Activated naive CD8-positive, alpha-beta T cell treated with anti-CD3 and anti-CD28 coated beads, Interleukin-2, amount 10 ng/mL, durations not matched to agents 7 days and 5 days (primary cell): ENCODE data around the gene GFOD1. TPM values are rescaled to one million over a fixed set of nuclear protein-coding genes. Genes with fewer than 3 reads are reported as not detected.

Experiments
- ATAC-seq: fragments of 150-1000 bp; cut with Tn5 transposase; one replicate; pipeline ENCODE4 v1.10.0; 2021; ENCODE audit warnings: low read depth, moderate library complexity
- POLR2A ChIA-PET: fragments of 350-600 bp; sonication (Branson Sonifier 250); formaldehyde crosslinking; loops from one replicate; lab custom pipeline; 2021; ENCODE audit warnings: antibody characterized with exemption; lab: Charles Lee
- DNase-seq: peaks from one replicate; pipeline ENCODE4 v3.0.0; 2021
- H3K27ac Mint-ChIP-seq: one replicate; pipeline ENCODE4 v1.8.0; 2022; ENCODE audit warnings: mild to moderate bottlenecking, mixed read lengths
- H3K27me3 Mint-ChIP-seq: one replicate; pipeline ENCODE4 v1.8.0; 2022; ENCODE audit warnings: mild to moderate bottlenecking, moderate library complexity, mixed read lengths
- H3K36me3 Mint-ChIP-seq: one replicate; pipeline ENCODE4 v1.8.0; 2021; ENCODE audit warnings: mild to moderate bottlenecking, mixed read lengths
- H3K4me1 Mint-ChIP-seq: one replicate; pipeline ENCODE4 v1.8.0; 2021; ENCODE audit warnings: mixed read lengths
- H3K4me3 Mint-ChIP-seq: one replicate; pipeline ENCODE4 v1.8.0; 2022; ENCODE audit warnings: mild to moderate bottlenecking, moderate library complexity, mixed read lengths
- H3K9me3 Mint-ChIP-seq: one replicate; pipeline ENCODE4 v1.8.0; 2021; ENCODE audit warnings: mixed read lengths
- total RNA-seq, 2 experiments: library from RNA; stranded (reverse); gene quantifications; one replicate each; pipeline ENCODE4 v1.2.3, GENCODE V29; 2021

GFOD1 gene
- total RNA-seq, 2 experiments from 2014 or later: 5.2 to 5.9 TPM

DNA sequence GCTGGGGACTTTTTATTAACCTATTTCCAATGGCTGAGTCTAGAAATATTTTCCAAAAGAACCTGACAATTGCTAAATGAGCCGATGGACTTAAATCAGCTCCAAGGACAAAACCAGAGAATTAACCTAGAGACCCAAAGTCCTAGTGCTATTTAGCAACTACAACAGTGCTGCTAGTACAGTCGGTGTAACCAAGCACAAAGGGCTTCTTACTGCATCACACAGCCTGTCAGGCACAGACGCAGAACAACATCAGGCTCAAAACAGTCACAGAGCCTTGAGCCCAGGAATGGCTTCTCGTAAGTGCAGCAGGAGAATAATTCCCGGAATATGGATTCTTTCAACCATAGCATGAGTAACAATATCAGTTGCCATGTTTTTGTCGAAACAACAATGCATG, 70.0 kb downstream of the GFOD1 start:
- Mint-ChIP-seq H3K27me3 (peaks cover 2% of the 10 kb centered on the region), H3K27ac (no peak overlapping the region), H3K4me3 (no peak overlapping the region), H3K4me1 (peaks cover 18% of the 10 kb centered on the region), H3K9me3 (peaks cover 4% of the 10 kb centered on the region), H3K36me3 (peaks cover 8% of the 10 kb centered on the region)
- no peak for ATAC-seq
- POLR2A ChIA-PET: no interaction called here
- no peak for DNase-seq

DNA sequence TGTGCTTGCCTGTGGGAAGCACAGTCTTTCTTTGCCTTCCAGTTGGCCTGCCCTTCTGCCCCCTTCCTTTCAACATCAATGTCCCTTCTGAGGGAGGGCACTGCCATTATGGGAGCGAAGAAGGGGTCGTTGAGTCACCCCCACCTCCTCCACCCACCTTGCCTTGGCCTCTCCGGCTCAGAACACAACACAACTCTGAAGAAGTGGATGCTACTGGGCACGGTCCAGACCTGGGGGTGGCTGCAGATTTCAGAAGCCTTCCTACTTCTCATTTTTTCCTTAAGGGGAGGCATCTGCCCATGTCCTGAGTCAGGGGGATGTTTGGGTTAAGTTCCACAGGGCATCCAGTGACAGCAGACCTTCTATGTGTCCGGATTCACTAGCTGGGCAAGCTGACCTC, 72.1 kb downstream of the GFOD1 start:
- no peak overlapping the region for H3K27ac Mint-ChIP-seq
- ATAC-seq (no peak), DNase-seq (no peak)
- H3K4me3 Mint-ChIP-seq: no peak overlapping the region
- H3K9me3 Mint-ChIP-seq: peaks cover 4% of the 10 kb centered on the region
- H3K27me3 Mint-ChIP-seq: peaks cover 2% of the 10 kb centered on the region
- H3K36me3 Mint-ChIP-seq: peaks cover 8% of the 10 kb centered on the region
- POLR2A ChIA-PET: interaction anchor here (0.9 kb wide), 1 partner anchor 160 kb away, joined by 3 read pairs; the partner anchor contains the start of gene SIRT5
- peaks cover 13% of the 10 kb centered on the region for H3K4me1 Mint-ChIP-seq

DNA sequence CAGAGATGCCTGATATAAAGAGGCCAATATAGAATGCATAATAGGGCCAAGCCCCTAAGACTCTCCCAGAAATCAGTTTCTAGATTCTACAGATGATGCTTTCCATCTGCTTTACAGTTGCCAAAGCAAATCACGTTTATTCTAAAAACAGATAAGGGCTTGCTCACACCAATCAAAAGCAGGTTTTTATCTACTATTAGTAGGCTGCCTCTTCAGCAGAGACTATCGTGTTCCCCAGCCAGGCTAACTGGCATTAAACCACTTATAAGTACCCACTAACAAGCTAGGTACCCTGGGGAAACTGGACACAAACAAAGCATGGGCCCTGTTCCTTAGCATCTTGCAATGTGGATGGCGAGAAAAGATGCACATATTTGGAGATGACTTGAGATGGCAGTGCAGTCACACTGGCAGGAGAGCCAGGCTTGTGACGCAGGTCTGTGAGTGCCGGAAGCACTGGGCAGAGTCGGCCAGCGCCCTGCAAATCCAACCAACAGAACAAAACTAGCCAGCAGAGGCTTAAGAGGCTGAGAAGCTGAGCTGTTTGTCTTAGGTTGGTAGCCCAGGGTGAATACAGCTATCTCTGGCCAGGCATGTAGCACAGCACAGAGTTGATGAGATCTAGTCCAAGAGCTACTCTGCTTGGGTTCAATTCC, 73.4 kb downstream of the GFOD1 start:
- Mint-ChIP-seq H3K27ac (no peak overlapping the region), H3K4me3 (no peak overlapping the region), H3K4me1 (peaks cover 6% of the 10 kb centered on the region), H3K9me3 (peaks cover 4% of the 10 kb centered on the region), H3K27me3 (no peaks in the 10 kb centered on the region), H3K36me3 (peaks cover 5% of the 10 kb centered on the region)
- DNase-seq (no peak), ATAC-seq (peak; percentile 65)
- POLR2A ChIA-PET: interaction anchor here (0.9 kb wide), 1 partner anchor 161 kb away, joined by 3 read pairs; the partner anchor contains the start of gene SIRT5

DNA sequence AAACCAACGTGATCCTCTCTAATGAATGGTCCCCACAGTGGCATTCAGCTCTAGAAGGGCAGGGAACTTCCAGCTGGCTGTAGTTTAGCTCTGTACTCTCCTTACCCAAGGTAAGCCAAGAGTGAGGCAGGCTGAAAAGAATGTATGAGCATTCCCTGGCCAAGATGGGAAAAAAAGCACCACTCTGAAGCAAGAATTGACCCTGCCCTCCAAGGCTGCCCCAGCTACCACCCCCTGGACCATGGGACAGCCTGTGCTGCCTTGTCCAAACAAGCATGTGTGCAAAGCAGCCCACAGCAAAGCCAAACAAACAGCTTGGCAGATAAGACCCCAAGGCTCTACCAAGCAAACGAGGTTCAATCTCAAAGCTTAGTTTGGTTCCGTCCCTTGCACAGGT, 73.9 kb downstream of the GFOD1 start:
- ATAC-seq (no peak), DNase-seq (no peak)
- peaks cover 6% of the 10 kb centered on the region for H3K4me1 Mint-ChIP-seq
- H3K36me3 Mint-ChIP-seq: peaks cover 5% of the 10 kb centered on the region
- no peak overlapping the region for H3K27ac Mint-ChIP-seq
- no peak overlapping the region for H3K4me3 Mint-ChIP-seq
- POLR2A ChIA-PET: no interaction called here
- peaks cover 4% of the 10 kb centered on the region for H3K9me3 Mint-ChIP-seq
- no peaks in the 10 kb centered on the region for H3K27me3 Mint-ChIP-seq

DNA sequence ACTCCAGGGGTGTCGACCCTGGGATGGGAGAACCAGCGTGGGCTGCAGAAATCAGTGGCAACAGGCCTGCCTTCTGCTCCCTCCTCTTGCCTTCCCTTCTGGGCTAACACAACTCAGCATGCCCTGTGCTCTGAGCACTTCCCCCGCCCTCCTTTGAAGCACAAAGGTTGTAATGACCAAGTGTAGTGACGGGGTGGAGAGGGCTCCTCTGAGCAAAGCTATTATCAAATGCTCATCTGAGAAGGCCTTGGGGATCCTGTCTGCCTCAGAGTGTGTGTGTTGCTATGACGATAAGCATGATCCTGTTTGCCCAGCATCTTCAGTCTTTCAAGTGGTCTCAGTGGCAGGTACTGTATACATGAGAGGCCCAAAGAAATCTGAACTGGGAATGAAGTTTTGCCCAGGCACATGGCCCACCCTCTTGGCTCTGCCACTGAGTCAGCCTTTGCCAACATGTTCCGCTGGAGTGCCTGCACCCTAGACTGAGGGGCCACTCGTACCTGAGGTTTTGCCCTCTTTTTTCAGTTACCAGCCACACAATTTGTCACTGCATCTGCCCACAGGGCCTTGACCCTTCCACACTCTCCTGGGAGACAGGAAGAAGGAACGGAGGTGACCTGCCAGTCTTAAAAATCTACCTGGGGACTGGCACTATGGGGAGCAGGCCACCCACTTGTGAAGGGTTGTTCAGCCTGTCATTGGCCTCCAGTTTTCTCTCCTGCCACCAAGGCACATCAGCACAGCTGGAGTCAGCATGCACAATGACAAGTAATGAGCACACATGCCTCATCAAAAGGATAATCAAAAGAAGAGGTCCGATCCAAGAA, 74.5 kb downstream of the GFOD1 start:
- POLR2A ChIA-PET: no interaction called here
- Mint-ChIP-seq H3K4me1 (peaks cover 6% of the 10 kb centered on the region), H3K4me3 (no peak overlapping the region), H3K27ac (no peak overlapping the region), H3K9me3 (peaks cover 4% of the 10 kb centered on the region), H3K36me3 (peaks cover 5% of the 10 kb centered on the region), H3K27me3 (no peaks in the 10 kb centered on the region)
- DNase-seq: no peak
- ATAC-seq: no peak

DNA sequence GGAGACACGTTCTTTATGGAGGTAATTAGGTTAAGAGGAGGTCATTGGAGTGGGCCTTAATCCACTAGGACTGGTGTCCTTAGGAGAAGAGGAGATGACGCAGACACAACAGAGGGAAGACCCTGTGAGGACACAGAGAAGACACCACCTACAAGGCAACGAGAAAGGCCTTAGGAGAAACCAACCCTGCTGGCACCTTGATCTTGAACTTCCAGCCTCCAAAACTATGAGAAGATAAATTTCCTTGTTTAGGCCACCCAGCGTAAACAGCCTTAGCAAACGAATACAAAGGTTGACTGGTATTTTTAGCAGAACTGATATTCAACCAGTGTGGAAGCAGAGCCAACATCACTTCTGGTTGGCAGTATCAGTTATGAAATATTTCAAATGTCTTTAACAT, 75.2 kb downstream of the GFOD1 start:
- no peak for DNase-seq
- no peak for ATAC-seq
- Mint-ChIP-seq H3K36me3 (peaks cover 5% of the 10 kb centered on the region), H3K9me3 (peaks cover 4% of the 10 kb centered on the region), H3K27ac (no peak overlapping the region), H3K4me1 (peaks cover 6% of the 10 kb centered on the region), H3K4me3 (no peak overlapping the region), H3K27me3 (no peaks in the 10 kb centered on the region)
- POLR2A ChIA-PET: no interaction called here

DNA sequence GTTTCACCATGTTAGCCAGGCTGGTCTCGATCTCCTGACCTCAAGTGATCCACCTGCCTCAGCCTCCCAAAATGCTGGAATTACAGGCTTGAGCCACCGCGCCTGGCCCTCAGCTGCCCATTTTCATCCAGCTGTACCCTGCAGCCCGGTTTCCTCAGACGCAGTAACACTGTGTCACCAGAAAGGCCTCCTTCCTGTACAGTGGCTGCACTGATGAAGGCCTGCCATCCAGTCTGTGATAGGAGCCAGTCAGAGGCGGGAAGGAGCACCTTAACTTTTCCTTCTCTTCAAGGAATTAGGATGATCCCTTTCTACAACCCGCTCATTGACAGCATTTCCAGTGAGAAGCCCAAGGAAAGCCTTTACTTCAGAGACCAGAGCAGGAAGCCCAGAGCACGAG, 75.9 kb downstream of the GFOD1 start:
- POLR2A ChIA-PET: no interaction called here
- peaks cover 5% of the 10 kb centered on the region for H3K36me3 Mint-ChIP-seq
- H3K27ac Mint-ChIP-seq: no peak overlapping the region
- no peaks in the 10 kb centered on the region for H3K27me3 Mint-ChIP-seq
- peaks cover 6% of the 10 kb centered on the region for H3K4me1 Mint-ChIP-seq
- H3K4me3 Mint-ChIP-seq: no peak overlapping the region
- ATAC-seq (no peak), DNase-seq (no peak)
- peaks cover 4% of the 10 kb centered on the region for H3K9me3 Mint-ChIP-seq

DNA sequence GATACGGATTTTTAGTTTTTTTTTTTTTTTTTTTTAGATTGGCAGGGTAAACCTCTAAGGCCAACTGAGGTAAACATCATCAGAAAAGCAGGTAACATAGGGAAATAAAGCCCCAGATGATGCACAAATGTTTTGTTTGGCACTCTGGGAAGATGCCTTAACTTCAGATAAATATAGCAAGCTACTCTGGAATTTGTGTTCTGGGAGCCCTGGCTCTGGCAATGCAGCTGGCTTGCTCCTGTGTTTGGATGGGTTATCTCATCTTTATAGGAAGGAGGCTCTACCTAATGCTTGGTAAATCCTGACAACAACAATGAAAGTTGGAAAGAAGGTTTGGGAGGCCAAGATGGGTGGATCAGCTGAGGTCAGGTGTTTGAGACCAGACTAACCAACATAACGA, 77.4 kb downstream of the GFOD1 start:
- peaks cover 6% of the 10 kb centered on the region for H3K4me1 Mint-ChIP-seq
- no peak overlapping the region for H3K27ac Mint-ChIP-seq
- ATAC-seq: no peak
- POLR2A ChIA-PET: interaction anchor here (0.5 kb wide), 1 partner anchor 72 kb away, joined by 4 read pairs; no protein-coding TSS in a partner anchor
- H3K36me3 Mint-ChIP-seq: peaks cover 3% of the 10 kb centered on the region
- H3K9me3 Mint-ChIP-seq: no peaks in the 10 kb centered on the region
- no peak for DNase-seq
- no peaks in the 10 kb centered on the region for H3K27me3 Mint-ChIP-seq
- H3K4me3 Mint-ChIP-seq: no peak overlapping the region

DNA sequence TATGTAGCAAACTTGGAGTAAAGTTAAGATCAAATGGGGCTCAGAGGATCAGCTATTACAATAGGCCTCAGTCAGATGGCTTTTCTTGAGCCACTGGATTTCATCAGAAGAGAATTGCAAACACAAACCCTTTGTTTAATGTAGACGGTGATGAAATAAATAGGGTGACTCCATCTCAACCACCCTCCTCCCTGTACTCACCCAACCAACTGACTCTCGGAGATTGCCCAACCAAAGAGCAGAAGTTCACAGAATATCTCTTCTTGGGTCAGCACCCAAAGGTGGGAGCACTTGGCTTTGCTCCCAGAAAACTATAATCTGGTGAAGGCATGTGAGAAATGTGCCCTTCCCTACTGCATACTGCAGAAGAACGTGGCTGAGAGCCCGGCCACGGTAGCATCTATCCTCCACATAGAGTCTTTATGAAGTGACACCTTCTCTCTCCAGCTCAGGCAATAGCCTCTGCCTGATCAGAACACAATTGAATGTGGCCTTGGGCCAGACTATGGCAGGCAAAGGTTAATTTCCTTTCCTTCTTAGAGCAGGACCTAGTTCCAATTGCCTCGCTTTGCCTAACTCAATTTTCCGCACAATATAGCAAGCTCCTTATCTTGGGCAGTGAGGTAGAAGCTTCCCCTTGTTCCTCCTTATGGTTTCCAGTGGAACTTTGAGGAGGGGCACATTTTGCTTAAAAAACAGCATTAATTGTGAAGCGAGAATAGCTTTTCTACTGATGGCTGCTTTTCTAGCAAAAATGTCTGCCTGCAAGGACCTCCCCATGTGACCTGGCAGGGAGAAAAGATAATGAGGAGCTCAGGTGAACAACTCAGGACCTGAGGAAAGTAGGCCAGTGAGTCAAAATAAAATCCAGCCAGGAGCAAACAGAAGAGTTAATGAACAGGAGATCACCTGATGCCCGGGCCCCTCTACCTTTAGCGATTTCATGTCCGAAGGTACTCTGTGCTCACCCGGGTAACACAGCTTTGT, 79.4 kb downstream of the GFOD1 start:
- no peak for DNase-seq
- POLR2A ChIA-PET: no interaction called here
- Mint-ChIP-seq H3K4me3 (no peak overlapping the region), H3K27ac (no peak overlapping the region), H3K36me3 (peaks cover 3% of the 10 kb centered on the region), H3K9me3 (no peaks in the 10 kb centered on the region), H3K27me3 (no peaks in the 10 kb centered on the region), H3K4me1 (peaks cover 9% of the 10 kb centered on the region)
- no peak for ATAC-seq

DNA sequence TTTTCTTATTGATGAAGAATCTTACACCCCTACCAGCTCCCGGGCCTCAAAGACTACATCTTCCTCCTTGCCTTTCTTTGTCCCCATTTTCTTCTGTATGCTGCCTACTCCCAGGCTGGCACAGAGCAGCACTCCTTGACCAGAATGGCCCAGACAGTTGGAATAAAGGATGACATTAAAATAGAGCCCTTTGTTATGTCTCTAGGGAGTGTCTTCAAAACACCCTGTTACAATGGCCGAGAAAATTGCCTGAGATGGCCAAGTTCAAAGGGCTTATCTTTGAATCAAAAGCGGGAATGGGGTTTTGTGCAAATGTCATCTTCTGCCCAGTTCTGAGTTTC, 80.1 kb downstream of the GFOD1 start:
- DNase-seq (no peak), ATAC-seq (no peak)
- peaks cover 3% of the 10 kb centered on the region for H3K36me3 Mint-ChIP-seq
- H3K4me3 Mint-ChIP-seq: no peak overlapping the region
- H3K27ac Mint-ChIP-seq: no peak overlapping the region
- no peaks in the 10 kb centered on the region for H3K27me3 Mint-ChIP-seq
- H3K9me3 Mint-ChIP-seq: no peaks in the 10 kb centered on the region
- POLR2A ChIA-PET: no interaction called here
- H3K4me1 Mint-ChIP-seq: peaks cover 6% of the 10 kb centered on the region

DNA sequence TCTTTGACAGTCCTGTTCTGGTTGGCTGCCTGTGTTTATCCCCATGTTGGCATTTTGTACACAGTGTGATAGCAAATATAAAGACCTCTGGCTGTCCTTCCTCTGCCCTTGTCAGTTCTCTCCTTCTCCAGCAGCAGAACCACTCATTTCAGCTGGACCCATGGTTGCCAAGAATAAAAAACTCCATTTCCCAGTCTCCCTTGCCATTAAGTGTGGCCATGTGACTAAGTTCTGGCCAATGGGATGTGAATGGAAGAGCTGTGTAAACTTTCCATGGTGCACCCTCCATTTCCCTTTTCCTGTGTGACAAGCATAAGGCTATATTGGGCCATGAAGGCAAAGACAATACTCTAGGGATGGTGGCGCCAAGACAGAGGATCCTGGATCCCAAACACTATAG, 80.6 kb downstream of the GFOD1 start:
- Mint-ChIP-seq H3K27ac (no peak overlapping the region), H3K4me3 (no peak overlapping the region), H3K4me1 (peaks cover 6% of the 10 kb centered on the region), H3K27me3 (no peaks in the 10 kb centered on the region), H3K9me3 (no peaks in the 10 kb centered on the region), H3K36me3 (peaks cover 3% of the 10 kb centered on the region)
- POLR2A ChIA-PET: no interaction called here
- ATAC-seq (no peak), DNase-seq (no peak)

DNA sequence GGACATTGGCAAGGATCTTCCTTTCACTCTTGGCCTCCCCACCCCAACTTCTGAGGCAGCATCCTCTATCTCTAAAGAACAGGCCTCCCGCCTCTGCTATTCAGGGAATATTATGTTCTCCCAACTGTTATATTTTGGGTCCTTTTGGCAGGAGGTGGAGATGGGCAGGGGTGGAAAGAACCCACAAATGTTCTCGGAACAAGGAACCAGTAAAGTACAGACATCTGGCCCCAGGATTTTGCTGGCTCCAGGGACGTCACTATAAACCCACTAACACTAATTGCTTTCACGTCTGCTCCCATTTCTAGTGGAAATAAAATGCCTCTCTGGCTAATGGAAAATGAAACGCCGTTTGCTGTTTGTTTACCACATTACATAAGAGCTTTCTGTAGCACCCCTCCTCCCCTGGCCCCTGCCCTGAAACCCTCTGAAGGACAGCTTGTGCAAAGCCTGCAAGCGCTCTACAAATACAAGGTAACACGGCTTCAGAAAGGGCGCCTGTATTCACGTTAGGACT, 81.4 kb downstream of the GFOD1 start:
- peaks cover 3% of the 10 kb centered on the region for H3K36me3 Mint-ChIP-seq
- H3K4me3 Mint-ChIP-seq: no peak overlapping the region
- no peaks in the 10 kb centered on the region for H3K27me3 Mint-ChIP-seq
- ATAC-seq (no peak), DNase-seq (no peak)
- H3K9me3 Mint-ChIP-seq: no peaks in the 10 kb centered on the region
- H3K4me1 Mint-ChIP-seq: peaks cover 6% of the 10 kb centered on the region
- H3K27ac Mint-ChIP-seq: no peak overlapping the region
- POLR2A ChIA-PET: no interaction called here

DNA sequence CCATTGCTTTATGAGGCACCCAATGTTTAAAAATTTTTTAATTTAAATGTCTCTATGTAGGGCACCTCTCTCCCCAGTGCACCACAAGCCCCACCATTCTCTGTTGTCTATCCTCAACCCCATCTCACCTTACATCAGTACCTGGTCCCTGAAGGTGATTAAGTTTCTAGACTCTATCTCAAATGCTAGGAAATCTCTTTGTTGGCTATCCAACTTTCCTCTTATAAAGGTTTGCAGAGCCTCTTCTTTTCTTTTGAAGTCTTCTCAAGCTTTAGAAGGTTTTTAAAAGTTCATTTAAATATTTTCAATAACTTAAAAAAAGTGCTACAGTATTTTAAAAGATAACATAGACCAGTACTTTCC, 82.5 kb downstream of the GFOD1 start:
- DNase-seq: no peak
- POLR2A ChIA-PET: no interaction called here
- no peaks in the 10 kb centered on the region for H3K9me3 Mint-ChIP-seq

More for the DNA sequence above, 82.5 kb downstream of the GFOD1 start:
- peaks cover 3% of the 10 kb centered on the region for H3K36me3 Mint-ChIP-seq
- H3K27ac Mint-ChIP-seq: no peak overlapping the region
- H3K27me3 Mint-ChIP-seq: no peaks in the 10 kb centered on the region
- no peak overlapping the region for H3K4me3 Mint-ChIP-seq
- H3K4me1 Mint-ChIP-seq: peaks cover 10% of the 10 kb centered on the region
- no peak for ATAC-seq
